Measurements from ENCODE around the gene TFDP2.

The TFDP2 gene

GRCh38 chr3:142056656-142057330 is 92.6 kb downstream of the TFDP2 start:
- DNase-seq (ENCODE audit: insufficient read length) (no peak), FAIRE-seq (no peak)
- TF ChIP-seq POLR2A (IDR thresholded peaks at IDR 0.05; ENCODE audit: low read depth, low read length) (no peak), POLR2AphosphoS5 (IDR thresholded peaks at IDR 0.05; ENCODE audit: low read depth, low read length) (no peak), TAF1 (IDR thresholded peaks at IDR 0.05; ENCODE audit: borderline replicate concordance, low read depth, low read length) (no peak)

GRCh38 chr3:142053835-142054234 is 95.5 kb downstream of the TFDP2 start:
- TF ChIP-seq POLR2AphosphoS5 (IDR thresholded peaks at IDR 0.05; ENCODE audit: low read depth, low read length), result no peak
- TF ChIP-seq TAF1 (IDR thresholded peaks at IDR 0.05; ENCODE audit: borderline replicate concordance, low read depth, low read length), result no peak
- TF ChIP-seq POLR2A (IDR thresholded peaks at IDR 0.05; ENCODE audit: low read depth, low read length), result no peak
- FAIRE-seq (no peak), DNase-seq (ENCODE audit: insufficient read length) (no peak)

DNA sequence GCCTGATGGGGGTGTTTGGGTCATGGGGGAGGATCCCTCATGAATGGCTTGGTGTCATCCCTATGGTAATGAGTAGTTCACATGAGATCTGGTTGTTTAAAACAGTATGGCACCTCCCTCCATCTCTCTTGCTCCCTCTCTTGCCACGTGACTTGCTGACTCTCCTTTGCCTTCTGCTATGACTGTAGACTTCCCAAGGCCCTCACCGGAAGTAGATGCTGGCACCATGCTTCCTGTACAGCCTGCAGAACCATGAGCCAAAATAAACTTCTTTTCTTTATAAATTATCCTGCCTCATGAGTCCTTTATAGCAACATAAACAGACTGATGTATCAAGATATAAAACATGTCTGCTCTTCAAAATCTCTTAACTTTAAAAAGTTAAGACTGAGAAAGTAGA is 96.1 kb downstream of the TFDP2 start:
- FAIRE-seq, result no peak
- TF ChIP-seq TAF1 (IDR thresholded peaks at IDR 0.05; ENCODE audit: borderline replicate concordance, low read depth, low read length) (no peak), POLR2A (IDR thresholded peaks at IDR 0.05; ENCODE audit: low read depth, low read length) (no peak), POLR2AphosphoS5 (IDR thresholded peaks at IDR 0.05; ENCODE audit: low read depth, low read length) (no peak)
- no peak for DNase-seq (ENCODE audit: insufficient read length)

- no peak for FAIRE-seq
- no peak for TF ChIP-seq TAF1 (IDR thresholded peaks at IDR 0.05; ENCODE audit: borderline replicate concordance, low read depth, low read length)
- TF ChIP-seq POLR2AphosphoS5 (IDR thresholded peaks at IDR 0.05; ENCODE audit: low read depth, low read length), result no peak
- no peak for TF ChIP-seq POLR2A (IDR thresholded peaks at IDR 0.05; ENCODE audit: low read depth, low read length)
Observed at GRCh38 chr3:142051351-142051750, 98.0 kb downstream of the TFDP2 start.

DNA sequence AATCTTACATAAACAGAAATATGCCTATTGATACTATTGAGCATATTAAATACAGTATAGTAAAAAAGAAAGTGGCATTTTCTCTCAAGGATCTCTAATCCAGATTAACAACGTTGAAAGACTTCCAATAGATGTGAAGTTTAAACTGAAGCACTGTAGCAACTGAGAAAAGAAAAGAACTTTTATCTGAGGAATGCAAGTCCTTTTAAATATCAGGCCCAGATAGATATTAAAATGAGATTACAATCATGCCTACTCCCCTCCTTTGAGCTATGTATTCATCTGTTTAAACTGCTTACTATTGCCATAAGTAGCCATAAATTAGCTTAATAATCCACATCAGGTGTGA is 102.3 kb downstream of the TFDP2 start:
- TF ChIP-seq POLR2A (IDR thresholded peaks at IDR 0.05; ENCODE audit: low read depth, low read length), result no peak
- no peak for TF ChIP-seq TAF1 (IDR thresholded peaks at IDR 0.05; ENCODE audit: borderline replicate concordance, low read depth, low read length)
- no peak for TF ChIP-seq POLR2AphosphoS5 (IDR thresholded peaks at IDR 0.05; ENCODE audit: low read depth, low read length)
- FAIRE-seq (no peak), DNase-seq (ENCODE audit: insufficient read length) (no peak)

More at GRCh38 chr3:142051351-142051750, 98.0 kb downstream of the TFDP2 start:
- DNase-seq (ENCODE audit: insufficient read length), result no peak

DNA sequence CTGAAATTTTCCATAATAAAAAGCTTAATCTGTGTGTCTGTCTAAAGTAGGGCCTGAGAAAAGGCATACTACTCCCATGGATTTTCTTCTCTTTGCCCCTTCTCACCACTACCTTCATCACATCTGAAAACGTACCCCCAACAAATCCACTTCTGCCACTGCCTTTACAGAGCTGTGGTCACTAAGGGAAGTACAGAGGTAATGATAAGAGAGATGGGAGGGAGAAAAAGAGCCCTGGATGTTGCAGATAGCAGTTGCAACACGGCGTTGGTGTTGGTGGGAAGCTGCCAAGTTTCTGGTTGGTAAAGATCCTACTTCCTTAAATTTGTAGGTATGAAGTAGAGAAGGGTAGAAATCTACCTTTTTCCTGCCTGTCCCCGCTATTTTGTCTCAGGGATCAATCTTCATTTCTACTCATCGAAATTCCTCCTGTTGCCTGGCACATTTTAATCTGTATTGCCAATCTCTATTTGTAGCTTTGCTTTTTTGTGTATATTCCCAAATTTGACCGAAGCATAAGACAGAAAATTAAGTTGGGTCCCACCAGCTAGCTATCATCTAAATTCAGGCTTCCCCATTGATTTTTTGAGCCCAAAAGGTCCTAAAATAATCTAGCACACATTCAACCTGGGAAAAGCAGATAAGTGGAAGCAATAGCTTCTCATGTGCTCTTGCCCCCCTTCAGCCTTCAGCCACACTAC is 102.9 kb downstream of the TFDP2 start:
- DNase-seq (ENCODE audit: insufficient read length) (no peak), FAIRE-seq (no peak)
- TF ChIP-seq POLR2AphosphoS5 (IDR thresholded peaks at IDR 0.05; ENCODE audit: low read depth, low read length), result no peak
- no peak for TF ChIP-seq POLR2A (IDR thresholded peaks at IDR 0.05; ENCODE audit: low read depth, low read length)
- TF ChIP-seq TAF1 (IDR thresholded peaks at IDR 0.05; ENCODE audit: borderline replicate concordance, low read depth, low read length), result no peak

DNA sequence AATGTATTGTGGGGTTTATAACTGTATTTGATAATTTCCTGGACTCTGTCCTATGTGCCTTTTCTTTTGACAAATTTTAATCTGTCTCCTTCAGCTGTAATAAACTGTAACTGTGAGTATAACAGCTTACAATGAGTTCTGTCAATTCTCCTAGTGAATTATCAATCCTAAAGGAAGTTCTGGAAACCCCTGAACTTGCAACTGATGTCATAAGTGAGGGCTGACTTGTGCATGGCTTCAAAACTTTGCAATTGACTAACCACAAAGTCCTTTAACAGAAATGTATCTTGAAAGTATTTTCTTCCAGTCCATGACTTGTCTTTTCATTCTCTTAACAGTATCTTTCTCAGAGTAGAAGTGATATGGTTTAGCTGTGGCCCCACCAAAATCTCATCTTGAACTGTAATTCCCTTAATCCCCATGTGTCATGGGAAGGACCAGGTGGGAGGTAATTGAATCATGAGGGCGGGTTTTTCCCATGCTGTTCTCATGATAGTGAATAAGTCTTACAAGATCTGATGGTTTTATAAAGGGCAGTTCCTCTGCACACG is 108.3 kb downstream of the TFDP2 start:
- FAIRE-seq (no peak), DNase-seq (ENCODE audit: insufficient read length) (no peak)
- TF ChIP-seq POLR2A (IDR thresholded peaks at IDR 0.05; ENCODE audit: low read depth, low read length), result no peak
- no peak for TF ChIP-seq POLR2AphosphoS5 (IDR thresholded peaks at IDR 0.05; ENCODE audit: low read depth, low read length)

DNA sequence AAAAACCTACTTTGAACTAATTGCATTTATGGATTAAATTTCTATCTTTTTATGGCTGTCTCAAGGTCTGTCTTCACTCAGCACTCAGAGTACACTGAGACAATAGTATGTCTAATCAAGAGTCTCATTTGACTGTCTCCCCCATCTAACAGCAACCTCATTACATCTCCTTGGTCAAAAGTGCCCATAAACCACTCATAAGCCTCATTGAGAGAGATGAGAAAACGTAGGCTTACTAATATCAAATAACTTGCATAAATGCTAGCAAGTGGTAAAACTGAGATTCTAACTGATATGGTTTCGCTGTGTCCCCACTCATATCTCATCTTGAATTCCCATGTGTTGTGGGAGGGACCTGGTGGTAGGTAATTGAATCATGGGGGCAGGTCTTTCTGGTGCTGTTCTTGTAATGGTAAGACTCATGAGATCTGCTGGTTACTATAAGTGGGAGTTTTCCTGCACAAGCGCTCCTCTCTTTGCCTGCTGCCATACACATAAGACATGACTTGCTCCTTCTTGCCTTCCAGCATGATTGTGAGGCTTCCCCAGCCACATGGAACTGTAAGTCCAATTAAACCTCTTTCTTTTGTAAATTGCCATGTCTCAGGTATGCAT is 113.9 kb downstream of the TFDP2 start:
- no peak for TF ChIP-seq TAF1 (IDR thresholded peaks at IDR 0.05; ENCODE audit: borderline replicate concordance, low read depth, low read length)
- FAIRE-seq (no peak), DNase-seq (ENCODE audit: insufficient read length) (no peak)

GRCh38 chr3:142033292-142033691 is 116.1 kb downstream of the TFDP2 start:
- TF ChIP-seq POLR2AphosphoS5 (IDR thresholded peaks at IDR 0.05; ENCODE audit: low read depth, low read length) (no peak), POLR2A (IDR thresholded peaks at IDR 0.05; ENCODE audit: low read depth, low read length) (no peak), TAF1 (IDR thresholded peaks at IDR 0.05; ENCODE audit: borderline replicate concordance, low read depth, low read length) (no peak)
- FAIRE-seq (no peak), DNase-seq (ENCODE audit: insufficient read length) (no peak)

GRCh38 chr3:142031575-142031974 is 117.8 kb downstream of the TFDP2 start:
- no peak for TF ChIP-seq POLR2AphosphoS5 (IDR thresholded peaks at IDR 0.05; ENCODE audit: low read depth, low read length)
- TF ChIP-seq TAF1 (IDR thresholded peaks at IDR 0.05; ENCODE audit: borderline replicate concordance, low read depth, low read length), result no peak
- TF ChIP-seq POLR2A (IDR thresholded peaks at IDR 0.05; ENCODE audit: low read depth, low read length), result no peak
- FAIRE-seq, result no peak
- no peak for DNase-seq (ENCODE audit: insufficient read length)

GRCh38 chr3:142029791-142030190 is 119.6 kb downstream of the TFDP2 start:
- FAIRE-seq (peak; percentile 74), DNase-seq (ENCODE audit: insufficient read length) (no peak)
- TF ChIP-seq POLR2AphosphoS5 (IDR thresholded peaks at IDR 0.05; ENCODE audit: low read depth, low read length), result no peak
- TF ChIP-seq POLR2A (IDR thresholded peaks at IDR 0.05; ENCODE audit: low read depth, low read length), result no peak
- no peak for TF ChIP-seq TAF1 (IDR thresholded peaks at IDR 0.05; ENCODE audit: borderline replicate concordance, low read depth, low read length)
